ENCODE data around the gene GRIA3.
"Not testable (repeated sequence)": the region's sequence is repeated elsewhere in the genome, so short reads cannot be mapped to it uniquely, and the experiment has no call there.

The GRIA3 gene

DNA sequence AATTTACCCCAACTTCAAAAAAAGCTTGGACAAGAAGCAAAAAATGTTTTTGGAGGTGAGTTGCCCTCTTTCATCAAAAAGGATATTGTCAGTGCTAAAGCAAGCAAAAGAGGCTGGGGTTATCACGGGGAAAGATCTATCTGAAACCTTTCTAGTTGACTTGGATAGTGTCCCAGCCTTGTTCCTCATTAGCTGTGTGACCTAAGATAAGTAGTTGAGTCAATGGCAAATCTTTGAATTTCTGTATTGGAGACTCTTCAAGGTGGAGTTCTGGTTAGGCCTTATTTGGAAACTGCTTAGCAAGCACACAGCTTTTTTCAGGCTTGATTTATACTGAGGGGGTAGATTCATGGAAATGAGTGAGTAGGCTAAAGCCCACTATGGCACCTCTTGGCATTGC is 271.6 kb downstream of the GRIA3 start:
- DNase-seq = no peak

DNA sequence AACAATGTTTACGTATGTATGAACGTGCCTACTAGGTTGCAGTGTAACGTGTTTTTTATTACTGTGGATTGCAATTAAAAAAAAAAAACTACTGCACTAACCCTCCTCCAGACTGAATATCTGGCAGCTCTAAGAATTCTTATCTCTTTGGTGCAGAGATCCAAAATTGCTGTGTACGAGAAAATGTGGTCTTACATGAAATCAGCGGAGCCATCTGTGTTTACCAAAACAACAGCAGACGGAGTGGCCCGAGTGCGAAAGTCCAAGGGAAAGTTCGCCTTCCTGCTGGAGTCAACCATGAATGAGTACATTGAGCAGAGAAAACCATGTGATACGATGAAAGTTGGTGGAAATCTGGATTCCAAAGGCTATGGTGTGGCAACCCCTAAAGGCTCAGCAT is 280.6 kb downstream of the GRIA3 start:
- DNase-seq = no peak

DNA sequence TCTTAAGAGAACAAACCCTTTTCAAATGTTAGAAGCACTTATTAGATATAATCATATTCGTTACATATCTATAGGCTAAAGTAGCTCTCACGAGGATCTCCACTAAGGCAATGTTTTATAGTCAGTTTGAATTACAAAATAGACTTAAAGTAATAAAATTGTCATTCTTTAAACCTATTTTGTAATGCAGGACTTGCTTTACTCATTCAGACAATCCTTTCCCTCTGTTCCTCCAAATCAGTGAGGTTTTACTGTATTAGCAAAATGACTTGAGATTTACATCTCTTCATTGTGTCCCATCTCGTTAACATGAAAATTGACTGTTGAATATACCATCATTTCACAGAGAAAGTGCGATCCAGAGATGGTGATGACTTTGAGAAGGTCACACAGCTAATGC is 284.4 kb downstream of the GRIA3 start:
- no peak for DNase-seq

DNA sequence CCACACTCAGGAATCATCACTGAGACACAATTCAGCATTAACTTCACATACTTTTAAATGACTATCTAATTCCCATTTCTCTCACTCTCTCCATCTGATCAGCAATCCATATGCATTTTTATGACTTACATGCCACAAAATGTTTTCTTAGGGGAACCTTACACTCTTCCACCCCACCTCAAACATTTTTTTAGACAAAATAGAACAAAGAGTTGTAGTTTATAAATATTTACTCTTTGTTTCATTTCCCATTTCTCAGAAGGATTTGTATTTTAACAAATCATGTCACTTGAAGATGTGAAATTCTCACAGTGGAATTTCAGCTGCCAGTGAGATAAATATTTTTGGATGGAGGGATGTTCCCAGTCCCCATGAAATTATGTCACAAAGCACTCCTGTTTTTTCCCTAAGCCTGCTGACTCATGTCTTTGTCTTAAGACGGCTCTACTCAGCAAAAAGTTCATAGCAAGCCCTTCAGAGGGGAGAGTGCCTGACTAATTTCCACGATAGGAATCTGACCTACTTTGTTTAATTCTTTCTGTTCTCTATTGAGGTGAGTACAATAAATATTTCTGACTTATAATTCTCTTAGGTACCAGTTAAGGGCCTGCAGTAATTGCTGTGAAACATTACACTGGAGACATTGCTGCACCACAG is 291.1 kb downstream of the GRIA3 start:
- no peak for DNase-seq

DNA sequence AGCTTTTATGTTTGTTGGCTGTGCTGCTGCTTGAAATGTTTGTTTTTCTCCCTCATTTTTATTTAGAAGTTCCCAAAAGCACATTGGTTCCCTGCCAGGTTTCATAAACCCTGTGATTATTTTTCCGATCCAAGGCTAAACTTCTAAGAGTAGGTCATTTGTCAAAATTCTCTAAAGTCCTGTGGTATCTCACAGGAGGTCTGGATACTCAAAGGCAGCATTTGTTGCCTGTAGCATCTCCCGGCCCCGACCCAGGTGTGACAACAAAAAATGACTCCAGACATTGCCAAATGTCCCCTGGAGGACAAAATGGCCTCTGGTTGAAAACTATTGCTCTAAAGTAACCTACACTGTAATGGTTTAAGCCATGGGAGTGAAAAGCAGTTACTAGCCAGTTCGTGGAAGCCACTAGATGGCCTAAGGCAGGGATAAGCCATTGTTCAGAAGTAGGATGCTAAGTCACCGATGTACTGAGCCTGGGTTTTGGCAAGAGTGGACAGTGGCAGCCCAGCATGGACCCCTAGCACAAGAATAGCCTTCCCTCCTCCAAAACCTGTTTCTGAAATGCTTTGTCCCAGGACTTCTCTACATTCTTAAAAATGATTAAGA is 292.6 kb downstream of the GRIA3 start:
- no peak for DNase-seq

DNA sequence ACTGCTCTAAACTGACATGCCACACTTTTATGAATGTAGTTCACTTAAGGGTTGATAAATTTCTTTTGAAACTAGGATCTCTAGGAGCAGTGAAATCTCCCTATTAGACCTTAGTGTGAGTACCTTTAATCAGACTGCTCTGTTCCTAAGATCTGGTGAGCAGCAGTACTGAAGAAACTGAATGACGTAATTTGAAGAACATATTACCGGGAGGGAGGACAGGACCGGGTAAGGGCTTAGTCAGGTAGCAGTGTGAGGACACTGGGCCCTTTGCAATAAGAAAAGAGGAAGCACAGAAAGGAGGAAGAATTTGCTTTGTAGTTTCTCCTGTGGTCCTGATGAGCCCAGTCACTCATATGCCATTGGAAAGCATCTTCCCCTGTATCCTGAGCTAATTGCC is 293.6 kb downstream of the GRIA3 start:
- DNase-seq = no peak

DNA sequence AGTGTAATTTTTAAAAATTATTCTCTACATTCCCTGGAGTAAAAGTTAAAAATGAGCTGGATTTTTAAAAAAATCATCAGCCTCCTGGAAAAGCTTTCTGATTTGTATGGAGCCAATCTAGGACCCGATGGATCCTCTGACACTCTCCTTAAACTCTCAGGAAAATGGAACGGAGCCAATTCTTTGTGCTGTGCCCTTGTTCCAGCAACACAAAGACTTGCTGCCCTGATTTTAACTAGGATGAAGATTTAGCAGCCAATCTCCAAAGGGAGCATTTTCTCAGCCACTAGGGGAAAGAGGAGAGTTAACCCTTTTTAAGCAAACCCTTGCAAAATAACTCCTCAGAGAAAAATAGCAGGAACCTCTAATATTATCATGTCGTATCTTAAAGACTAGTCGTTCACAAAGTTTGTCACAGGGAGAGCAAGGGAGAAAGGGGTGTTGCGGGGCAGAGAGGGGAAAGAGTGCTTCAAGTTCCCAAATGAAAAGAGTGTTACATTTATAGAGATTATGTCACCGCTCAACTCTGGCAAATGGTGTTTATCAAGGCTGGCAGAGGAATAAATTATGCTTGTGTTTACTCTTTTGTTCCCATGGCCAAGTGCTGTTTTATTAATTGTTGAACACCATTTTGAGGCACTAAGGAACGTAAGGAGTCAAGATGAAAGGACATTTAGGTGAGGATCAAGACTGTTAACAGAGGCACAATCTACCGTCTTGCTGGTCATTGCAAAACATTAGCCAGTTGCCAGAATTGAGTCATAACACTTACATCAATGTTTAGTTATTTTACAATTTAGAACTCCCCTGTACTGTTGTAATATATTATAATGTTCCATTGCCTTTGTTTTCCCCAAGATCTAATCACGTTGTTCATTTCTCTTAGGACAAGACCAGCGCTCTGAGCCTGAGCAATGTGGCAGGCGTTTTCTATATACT is 298.1 kb downstream of the GRIA3 start:
- peak in 4 of 51 donors; percentile 1 to 3 (median 2) for DNase-seq

DNA sequence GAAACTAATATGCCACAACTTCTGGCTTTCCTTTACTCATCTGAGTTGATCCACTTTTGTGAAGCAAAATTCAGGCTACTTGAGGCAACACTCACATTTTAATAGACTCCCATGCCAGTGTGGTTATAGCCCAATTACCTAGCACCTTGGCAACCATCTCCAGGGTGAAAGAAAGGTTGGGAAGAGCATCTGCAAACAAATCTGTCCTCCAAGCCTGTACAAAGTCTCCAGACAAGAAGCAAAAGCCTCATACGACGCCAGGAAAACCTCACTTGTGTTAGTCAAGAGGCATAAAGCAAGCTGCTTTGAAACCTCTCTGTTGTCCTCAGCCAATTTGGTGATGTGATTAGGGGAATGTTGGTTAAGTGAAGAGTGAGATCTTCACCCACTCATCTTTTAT is 302.2 kb downstream of the GRIA3 start:
- peak in 5 of 51 donors; percentile 0 to 7 (median 1) for DNase-seq

DNA sequence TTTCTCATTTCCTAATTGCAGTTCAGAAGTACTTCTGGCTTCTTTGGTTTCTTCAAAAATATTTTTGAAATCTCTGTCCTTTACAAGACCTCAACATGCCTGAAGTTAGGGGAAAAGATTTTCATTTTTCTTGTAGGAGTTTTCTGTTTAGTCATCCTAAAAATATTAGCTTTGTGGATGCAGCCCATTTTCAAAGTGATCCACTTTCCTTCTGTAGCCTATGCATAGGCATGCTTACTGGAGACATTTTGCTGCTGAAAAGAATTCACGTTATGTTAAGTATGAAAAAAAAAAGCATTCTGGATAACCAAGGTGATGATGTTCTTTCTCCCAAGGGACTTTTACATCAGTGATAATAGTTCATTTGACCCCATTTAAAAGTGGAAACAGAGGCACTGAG is 303.2 kb downstream of the GRIA3 start:
- no peak for DNase-seq

DNA sequence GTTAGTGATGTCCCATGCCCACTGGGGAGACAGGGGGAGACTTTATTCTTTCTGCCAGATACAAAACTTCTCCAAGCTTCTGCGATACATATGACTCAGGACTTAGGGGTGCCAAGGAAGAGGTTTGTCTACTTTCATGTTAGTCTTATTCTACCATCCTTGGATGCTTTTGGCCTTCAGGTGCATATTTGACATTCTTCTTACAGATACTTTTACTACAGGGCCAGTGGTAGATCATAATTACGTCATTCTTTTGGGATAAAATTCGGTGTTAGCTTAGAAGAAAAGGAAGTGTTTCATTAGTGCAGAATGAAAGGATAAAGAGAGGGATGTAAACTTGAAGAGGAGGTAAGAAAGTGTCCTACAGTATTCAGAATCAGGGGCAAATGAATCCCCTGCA is 303.6 kb downstream of the GRIA3 start:
- no peak for DNase-seq

DNA sequence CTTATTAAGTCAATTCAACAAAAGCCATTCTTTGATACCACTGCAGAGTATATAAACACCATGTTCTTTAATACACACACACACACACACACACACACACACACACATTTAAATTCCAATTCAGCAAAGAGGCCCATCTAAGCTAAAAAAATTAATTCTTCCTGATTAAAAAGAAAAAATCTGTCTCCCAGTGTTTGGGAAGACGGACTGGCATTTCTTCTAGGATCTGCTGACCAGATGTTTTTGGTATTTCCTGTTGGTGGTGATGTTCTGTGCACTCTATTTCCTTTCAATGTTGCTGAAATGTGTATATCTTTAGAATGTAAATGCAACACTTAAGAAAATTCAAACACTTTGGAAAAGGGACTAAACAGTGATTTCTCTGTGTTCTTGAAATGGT is 304.9 kb downstream of the GRIA3 start:
- DNase-seq = no peak

DNA sequence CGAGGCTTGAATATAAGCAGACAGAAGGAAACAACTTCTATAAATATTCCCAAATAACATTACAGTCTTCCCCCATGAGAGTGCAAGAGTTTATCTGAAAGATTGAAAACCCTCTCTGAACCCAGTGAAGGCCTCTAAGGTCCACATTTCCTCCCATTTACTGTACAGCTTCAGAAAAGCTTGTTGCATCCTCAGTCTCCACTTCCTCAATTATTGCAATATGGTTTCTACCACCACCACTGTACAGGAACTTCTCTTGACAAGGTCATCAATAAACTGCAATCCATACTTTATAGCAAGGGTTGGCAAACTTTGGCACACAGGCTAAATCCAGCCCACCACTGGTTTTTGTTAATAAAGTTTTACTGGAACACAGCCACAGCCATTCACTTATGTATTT is 309.8 kb downstream of the GRIA3 start:
- no peak for DNase-seq

DNA sequence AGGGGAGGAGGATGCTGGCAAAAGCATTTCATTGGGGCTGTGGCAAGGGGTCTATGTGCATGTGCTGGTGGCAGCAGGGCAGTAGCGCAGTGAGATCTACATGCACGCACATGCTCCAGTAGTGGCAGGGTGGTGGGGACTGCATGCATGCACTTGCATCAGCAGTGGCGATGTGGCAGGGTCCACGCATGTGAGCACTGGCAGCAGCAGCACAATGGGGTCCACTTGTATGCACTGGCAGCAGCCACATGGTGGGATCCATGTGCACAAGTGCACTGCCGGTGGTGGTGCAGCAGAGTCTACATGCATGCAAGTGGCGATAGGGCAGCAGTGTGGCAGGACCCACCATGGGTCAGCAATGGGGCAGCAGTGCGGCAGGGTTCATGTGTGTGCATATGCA is 315.7 kb downstream of the GRIA3 start:
- no peak for DNase-seq

DNA sequence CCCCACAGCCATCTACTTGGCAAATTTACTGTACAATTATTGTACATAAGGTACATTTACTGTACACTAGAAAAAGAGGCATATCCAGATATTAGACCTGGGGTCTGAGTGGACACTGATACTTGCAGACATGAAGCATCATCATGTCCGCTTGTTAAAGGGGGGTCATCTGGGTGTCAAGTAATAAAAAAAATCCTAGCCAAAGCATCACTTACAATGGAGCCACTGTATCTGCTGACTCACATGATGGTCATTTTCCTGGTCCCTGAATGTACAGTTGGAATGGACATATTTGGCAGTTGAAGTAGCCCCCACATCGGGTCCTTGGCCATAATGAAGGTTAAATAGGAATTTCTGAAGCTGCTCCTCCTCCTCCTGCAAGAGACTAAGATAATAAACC is 320.0 kb downstream of the GRIA3 start:
- DNase-seq = no peak

DNA sequence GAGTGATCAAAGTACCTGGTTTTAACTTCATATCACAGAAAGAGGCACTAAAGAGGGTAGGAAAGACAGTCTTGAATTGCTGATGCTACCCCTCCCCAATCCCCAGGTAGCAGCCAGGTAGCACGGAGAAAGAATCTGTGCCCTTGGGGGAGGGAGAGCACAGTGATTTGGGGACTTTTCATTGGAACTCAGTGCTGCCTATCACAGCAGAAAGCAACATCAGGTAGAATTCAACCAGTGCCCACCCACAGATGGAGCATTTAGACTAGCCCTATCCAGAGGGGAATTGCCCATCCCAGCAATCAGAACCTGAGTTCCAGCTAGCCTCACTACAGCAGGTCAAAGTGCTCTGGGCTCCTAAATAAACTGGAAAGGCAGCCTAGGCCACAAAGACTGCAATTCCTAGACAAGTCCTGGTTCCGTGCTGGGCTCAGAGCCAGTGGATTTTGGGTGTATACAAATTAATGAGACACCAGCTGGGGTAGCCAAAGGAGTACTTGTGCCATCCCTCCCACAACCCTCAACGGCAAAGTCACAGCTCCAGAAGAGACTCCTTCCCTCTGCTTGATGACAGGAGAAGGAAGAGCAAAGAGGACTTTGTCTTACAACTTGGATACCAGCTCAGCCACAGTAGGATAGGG is 320.7 kb downstream of the GRIA3 start:
- DNase-seq = no peak

DNA sequence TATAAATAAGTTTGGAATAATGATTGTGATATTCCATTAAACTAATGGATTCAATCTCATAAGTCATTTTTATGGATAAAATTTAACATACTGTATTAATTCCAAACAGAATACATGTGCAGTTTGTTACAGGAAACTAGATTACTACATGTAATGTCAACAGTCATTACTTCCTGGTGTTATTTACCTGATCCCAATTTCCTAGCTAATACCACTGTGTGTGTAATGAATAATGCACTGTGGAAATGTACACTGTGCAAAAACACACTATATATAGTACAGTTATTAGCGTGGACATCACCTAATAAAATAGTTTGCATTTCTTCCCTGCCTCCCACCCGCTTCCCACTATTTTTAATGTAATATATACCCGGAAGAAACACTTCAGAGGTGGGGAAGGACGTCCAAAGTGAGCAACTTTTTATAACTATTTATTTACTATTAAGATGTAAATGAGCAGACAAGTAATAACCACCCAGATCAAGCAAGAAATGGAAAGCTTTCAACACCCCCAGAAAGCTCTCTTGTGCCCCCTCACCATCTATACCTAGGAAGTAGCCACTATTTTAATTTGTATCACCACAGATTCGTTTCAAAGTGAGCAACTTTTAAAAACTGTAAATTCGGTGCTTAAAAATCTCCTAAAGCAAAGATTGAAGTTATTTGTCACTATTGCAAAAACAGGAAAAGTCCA is 329.7 kb downstream of the GRIA3 start:
- no peak for DNase-seq

DNA sequence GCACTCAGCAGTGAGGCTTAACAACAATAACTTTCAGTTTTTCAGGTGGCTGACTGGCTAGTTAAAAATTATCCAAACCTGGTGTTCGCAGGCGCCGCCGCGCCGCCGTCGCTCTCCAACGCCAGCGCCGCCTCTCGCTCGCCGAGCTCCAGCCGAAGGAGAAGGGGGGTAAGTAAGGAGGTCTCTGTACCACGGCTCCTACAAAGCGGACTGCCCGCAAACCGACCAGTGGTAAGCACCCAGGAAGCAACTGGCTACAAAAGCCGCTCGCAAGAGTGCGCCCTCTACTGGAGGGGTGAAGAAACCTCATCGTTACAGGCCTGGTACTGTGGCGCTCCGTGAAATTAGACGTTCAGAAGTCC is 330.2 kb downstream of the GRIA3 start:
- not testable (repeated sequence) for DNase-seq

DNA sequence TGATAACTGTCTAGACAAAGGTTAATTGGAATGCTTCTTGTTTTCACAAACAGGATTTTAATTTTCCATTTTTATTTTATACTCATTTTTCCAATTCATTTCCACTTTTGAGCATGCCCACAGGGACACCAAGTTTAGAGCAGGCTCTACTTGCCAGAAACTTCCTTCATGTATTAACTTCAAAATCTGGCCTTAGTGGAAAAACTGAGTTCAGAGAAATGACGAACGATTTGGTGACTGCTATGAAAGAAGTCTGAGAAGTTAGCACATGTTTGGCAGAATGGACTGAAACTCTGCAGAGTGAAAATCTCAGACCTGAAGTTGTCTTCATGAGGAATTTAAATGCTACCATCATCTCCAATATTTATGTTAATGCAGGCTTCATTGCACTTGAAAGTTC is 334.7 kb downstream of the GRIA3 start:
- DNase-seq = no peak

DNA sequence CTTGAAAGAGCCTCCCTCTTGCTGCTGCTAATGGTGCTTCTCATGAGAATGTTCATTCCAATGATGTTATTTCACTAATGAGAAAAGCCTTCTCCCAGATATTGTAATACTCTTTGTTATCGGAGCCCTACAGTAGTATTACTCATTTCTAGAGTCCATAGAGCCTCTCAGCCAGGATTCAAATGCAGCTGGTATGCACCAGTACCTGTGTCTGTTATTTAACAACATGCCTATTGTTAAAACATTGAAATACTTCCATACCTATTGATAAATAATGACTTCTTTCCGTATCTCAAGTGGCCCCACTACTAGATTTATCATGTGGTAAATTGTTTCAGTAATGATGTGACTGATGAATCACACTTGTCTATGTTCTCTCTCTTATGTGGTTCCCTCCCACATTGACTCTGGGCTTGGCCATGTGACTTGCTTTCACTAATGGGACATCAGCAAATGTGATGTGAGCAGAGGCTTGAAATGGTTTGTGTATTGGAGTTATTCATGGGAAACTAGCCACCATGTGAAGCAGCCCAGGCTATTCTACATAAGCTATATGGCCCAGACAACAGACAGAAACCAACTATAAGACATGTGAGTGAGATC is 341.1 kb downstream of the GRIA3 start:
- DNase-seq = no peak

DNA sequence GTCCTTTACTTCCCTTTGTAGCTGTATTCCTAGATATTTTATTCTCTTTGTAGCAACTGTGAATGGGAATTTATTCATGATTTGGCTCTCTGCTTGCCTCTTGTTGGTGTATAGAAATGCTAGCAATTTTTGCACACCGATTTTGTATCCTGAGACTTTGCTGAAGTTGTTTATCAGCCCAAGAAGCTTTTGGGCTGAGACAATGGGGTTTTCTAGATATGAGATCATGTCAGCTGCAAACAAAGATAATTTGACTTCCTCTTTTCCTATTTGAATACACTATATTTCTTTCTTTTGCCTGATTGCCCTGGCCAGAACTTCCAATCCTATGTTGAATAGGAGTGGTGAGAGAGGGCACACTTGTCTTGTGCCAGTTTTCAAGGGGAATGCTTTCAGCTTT is 346.6 kb downstream of the GRIA3 start:
- not testable (repeated sequence) for DNase-seq
